Keratinocyte (primary cell): ENCODE data around the gene CDYL. TPM values are rescaled to one million over a fixed set of nuclear protein-coding genes. Genes with fewer than 3 reads are reported as not detected.

Experiments
- DNase-seq: peaks from one replicate; pipeline ENCODE4 v3.0.0-alpha.2; 2011; ENCODE audit warnings: low read depth, missing footprints, low spot score
- FAIRE-seq: peaks from 2 replicates; lab custom pipeline; 2011; peaks lifted over from hg19 to GRCh38; lab: Jason Lieb, UNC
- H2AFZ ChIP-seq: 2 replicates; pipeline ENCODE4 v1.6.0; 2012; ENCODE audit warnings: low read length, control low read depth, inconsistent platforms; ENCODE audit not compliant: control insufficient read depth
- H3K27ac ChIP-seq: 2 replicates; pipeline ENCODE4 v1.5.1; 2011; ENCODE audit warnings: low read length; ENCODE audit not compliant: control insufficient read depth, insufficient read depth
- H3K27me3 ChIP-seq: 3 replicates; pipeline ENCODE4 v1.6.0; 2011; ENCODE audit warnings: low read length; ENCODE audit not compliant: control insufficient read depth, insufficient read depth; ENCODE audit errors: extremely low read depth
- H3K36me3 ChIP-seq, 2 experiments: 2 replicates in 1 of 2; 3 replicates in 1 of 2; pipeline ENCODE4 v1.5.1; 2011; ENCODE audit warnings: low read length in 2 of 2, mild to moderate bottlenecking in 1 of 2; ENCODE audit not compliant: control insufficient read depth in 2 of 2, insufficient read depth in 2 of 2; ENCODE audit errors: extremely low read depth in 1 of 2
- H3K4me1 ChIP-seq: 3 replicates; pipeline ENCODE4 v1.5.1; 2011; ENCODE audit warnings: low read length; ENCODE audit not compliant: control insufficient read depth, insufficient read depth; ENCODE audit errors: extremely low read depth
- H3K4me2 ChIP-seq: 3 replicates; pipeline ENCODE4 v1.6.0; 2011; ENCODE audit warnings: low read depth, low read length; ENCODE audit not compliant: control insufficient read depth, insufficient read depth; ENCODE audit errors: extremely low read depth
- H3K4me3 ChIP-seq, 3 experiments: fragments of 200-600 bp in 1 of 3; sonication (generic) in 1 of 3; 2 replicates in 2 of 3; 3 replicates in 1 of 3; pipeline ENCODE4 v1.5.1; 2011 to 2016; ENCODE audit warnings: low read length in 3 of 3, mild to moderate bottlenecking in 3 of 3, control low read depth in 2 of 3, inconsistent platforms in 1 of 3, low read depth in 1 of 3, mixed read lengths in 1 of 3, mixed run types in 1 of 3, moderate library complexity in 1 of 3; ENCODE audit not compliant: control insufficient read depth in 2 of 3, insufficient read depth in 2 of 3; ENCODE audit errors: extremely low read depth in 1 of 3
- H3K79me2 ChIP-seq: 2 replicates; pipeline ENCODE4 v1.6.0; 2012; ENCODE audit warnings: low read length; ENCODE audit not compliant: control insufficient read depth, insufficient read depth
- H3K9ac ChIP-seq: 3 replicates; pipeline ENCODE4 v1.6.0; 2011; ENCODE audit warnings: low read length; ENCODE audit not compliant: control insufficient read depth, insufficient read depth; ENCODE audit errors: extremely low read depth
- H3K9me1 ChIP-seq: 3 replicates; pipeline ENCODE4 v1.6.0; 2011; ENCODE audit warnings: low read length; ENCODE audit not compliant: control insufficient read depth, insufficient read depth; ENCODE audit errors: extremely low read depth
- H3K9me3 ChIP-seq: 2 replicates; pipeline ENCODE4 v1.5.1; 2012; ENCODE audit warnings: low read depth, low read length; ENCODE audit not compliant: control insufficient read depth
- H4K20me1 ChIP-seq: 3 replicates; pipeline ENCODE4 v1.6.0; 2011; ENCODE audit warnings: low read length; ENCODE audit not compliant: control insufficient read depth, insufficient read depth; ENCODE audit errors: extremely low read depth
- CTCF ChIP-seq, 3 experiments: IDR thresholded peaks in 1 of 3; conservative IDR thresholded peaks in 1 of 3; optimal IDR thresholded peaks in 1 of 3; 2 replicates in 2 of 3; 3 replicates in 1 of 3; pipeline versions ENCODE3 to v1.5.1; 2011; ENCODE audit warnings: low read length in 3 of 3, mild to moderate bottlenecking in 3 of 3, moderate library complexity in 2 of 3, control low read depth in 1 of 3, inconsistent platforms in 1 of 3; ENCODE audit not compliant: insufficient read depth in 2 of 3; ENCODE audit errors: extremely low read depth in 1 of 3
- EZH2 ChIP-seq: IDR thresholded peaks from one replicate; pipeline ENCODE4 v1.6.1; 2012; ENCODE audit warnings: inconsistent platforms, mild to moderate bottlenecking, low read length, moderate library complexity
- dilution Hi-C: fragments of 300-500 bp; cut with MboI; formaldehyde crosslinking; loops from one replicate; pipeline ENCODE4 v1.7.0; 2020; ENCODE audit warnings: low sequenced_read_pairs; ENCODE audit not compliant: extremely low pct_ligation_motif_present
- polyA plus RNA-seq, 5 experiments: library from polyadenylated mRNA; depleted of rRNA in 3 of 5; stranded (reverse) in 3 of 5; stranded (forward) in 1 of 5; unstranded in 1 of 5; fragments of >200 nt; gene quantifications; 1 replicate in 1 of 5; 2 replicates in 3 of 5; 3 replicates in 1 of 5; pipeline versions ENCODE4 v1.2.1 to v1.2.3, GENCODE V29; 2011 to 2012; ENCODE audit warnings: missing spikeins in 2 of 5, low read depth in 1 of 5, low replicate concordance in 1 of 5

CDYL gene
- polyA plus RNA-seq, 1 donor (not counting 4 experiments of a cell fraction or from before 2014, with no cell fraction given): 48.0 TPM

- peaks cover 74% of the 10 kb centered on the region for H3K79me2 ChIP-seq
- no peak for FAIRE-seq
Measured at GRCh38 chr6:4923081-4923480, 146.9 kb downstream of the CDYL start.

GRCh38 chr6:4924661-4925271 is 148.6 kb downstream of the CDYL start:
- Histone ChIP-seq H3K9ac (no peak overlapping the region), H3K4me3 (no peak overlapping the region), H3K27ac (no peak overlapping the region), H3K9me3 (no peaks in the 10 kb centered on the region), H3K4me2 (no peak overlapping the region), H3K27me3 (no peaks in the 10 kb centered on the region), H4K20me1 (peaks cover 5% of the 10 kb centered on the region), H3K79me2 (peaks cover 78% of the 10 kb centered on the region), H3K36me3 (peaks cover 0 to 2% of the 10 kb centered on the region in 2 experiments), H3K9me1 (no peaks in the 10 kb centered on the region), H3K4me1 (no peaks in the 10 kb centered on the region), H2AFZ (no peak overlapping the region)
- FAIRE-seq: no peak
- no peak for TF ChIP-seq EZH2
- TF ChIP-seq CTCF (optimal IDR thresholded peaks at IDR 0.05 in 1 of 3, IDR thresholded peaks at IDR 0.05 in 1 of 3, conservative IDR thresholded peaks at IDR 0.05 in 1 of 3; ENCODE audit: extremely low read depth in 1 of 3, insufficient read depth in 2 of 3, low read length in 3 of 3): no peak
- DNase-seq: no peak
- dilution Hi-C loops: no loop called here

More at GRCh38 chr6:4923081-4923480, 146.9 kb downstream of the CDYL start:
- dilution Hi-C loops: no loop called here
- H3K9me1 ChIP-seq: no peaks in the 10 kb centered on the region
- no peaks in the 10 kb centered on the region for H3K4me1 ChIP-seq
- H3K27ac ChIP-seq: no peak overlapping the region
- no peak for DNase-seq
- no peak for TF ChIP-seq EZH2
- no peak for TF ChIP-seq CTCF (optimal IDR thresholded peaks at IDR 0.05 in 1 of 3, IDR thresholded peaks at IDR 0.05 in 1 of 3, conservative IDR thresholded peaks at IDR 0.05 in 1 of 3; ENCODE audit: extremely low read depth in 1 of 3, insufficient read depth in 2 of 3, low read length in 3 of 3)
- H3K27me3 ChIP-seq: no peaks in the 10 kb centered on the region
- H4K20me1 ChIP-seq: peaks cover 5% of the 10 kb centered on the region
- H3K9ac ChIP-seq: no peak overlapping the region
- H3K4me2 ChIP-seq: no peak overlapping the region
- H3K4me3 ChIP-seq: no peak overlapping the region
- no peaks in the 10 kb centered on the region for H3K9me3 ChIP-seq
- no peak overlapping the region for H2AFZ ChIP-seq
- peaks cover 0 to 4% of the 10 kb centered on the region in 2 experiments for H3K36me3 ChIP-seq
